HepG2 (cell line): ENCODE results near the gene CTNNA3.

ENCODE experiments used
- GATAD1 ChIP-seq: IDR thresholded peaks from 2 replicates; pipeline ENCODE4 v1.6.1; 2016; ENCODE audit warnings: missing genetic modification reagents, missing compliant biosample characterization
- TAF1 ChIP-seq: sonication (generic); formaldehyde crosslinking; IDR thresholded peaks from 2 replicates; pipeline ENCODE4 v1.4.0; 2020; ENCODE audit warnings: missing genetic modification reagents
- TF ChIP-seq, protein P1 (sequence below): sonication (generic); formaldehyde crosslinking; IDR thresholded peaks from 2 replicates; pipeline ENCODE4 v1.5.0; 2020; ENCODE audit warnings: mild to moderate bottlenecking, missing genetic modification reagents, moderate library complexity

DNA sequence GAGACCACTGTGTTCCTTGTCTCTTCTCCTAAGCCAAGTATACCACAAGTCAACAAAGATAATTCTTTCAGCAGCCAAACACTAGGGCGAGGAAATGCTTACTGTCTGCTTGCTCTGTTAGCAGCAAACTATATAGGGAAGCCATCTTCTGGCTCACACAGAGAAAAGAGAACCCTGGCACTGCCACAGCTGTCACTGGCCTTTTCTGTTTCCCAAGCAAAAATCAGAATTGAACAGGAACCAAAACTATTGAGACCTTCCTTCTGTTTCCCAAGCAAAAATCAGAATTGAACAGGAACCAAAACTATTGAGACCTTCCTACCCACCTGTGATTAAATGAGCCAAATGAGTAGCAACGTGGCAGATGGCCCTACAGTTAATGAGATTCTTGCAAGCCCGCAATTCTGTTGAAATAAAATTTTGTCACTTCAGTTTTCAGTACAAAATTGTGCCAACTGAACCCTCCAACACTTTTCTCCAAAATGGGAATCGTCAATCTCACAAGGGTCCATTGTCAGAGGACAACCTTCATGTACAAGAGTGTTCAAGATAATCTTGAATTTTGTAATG lies 715.7 kb downstream of the CTNNA3 start:
- TF ChIP-seq, protein P1, sequence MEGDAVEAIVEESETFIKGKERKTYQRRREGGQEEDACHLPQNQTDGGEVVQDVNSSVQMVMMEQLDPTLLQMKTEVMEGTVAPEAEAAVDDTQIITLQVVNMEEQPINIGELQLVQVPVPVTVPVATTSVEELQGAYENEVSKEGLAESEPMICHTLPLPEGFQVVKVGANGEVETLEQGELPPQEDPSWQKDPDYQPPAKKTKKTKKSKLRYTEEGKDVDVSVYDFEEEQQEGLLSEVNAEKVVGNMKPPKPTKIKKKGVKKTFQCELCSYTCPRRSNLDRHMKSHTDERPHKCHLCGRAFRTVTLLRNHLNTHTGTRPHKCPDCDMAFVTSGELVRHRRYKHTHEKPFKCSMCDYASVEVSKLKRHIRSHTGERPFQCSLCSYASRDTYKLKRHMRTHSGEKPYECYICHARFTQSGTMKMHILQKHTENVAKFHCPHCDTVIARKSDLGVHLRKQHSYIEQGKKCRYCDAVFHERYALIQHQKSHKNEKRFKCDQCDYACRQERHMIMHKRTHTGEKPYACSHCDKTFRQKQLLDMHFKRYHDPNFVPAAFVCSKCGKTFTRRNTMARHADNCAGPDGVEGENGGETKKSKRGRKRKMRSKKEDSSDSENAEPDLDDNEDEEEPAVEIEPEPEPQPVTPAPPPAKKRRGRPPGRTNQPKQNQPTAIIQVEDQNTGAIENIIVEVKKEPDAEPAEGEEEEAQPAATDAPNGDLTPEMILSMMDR (CRISPR knock-in tag), result no peak
- TF ChIP-seq GATAD1, result no peak
- TF ChIP-seq TAF1 (CRISPR knock-in tag), result no peak
